Epithelial cell of proximal tubule (primary cell): ENCODE results near the gene COL23A1. TPM values are rescaled to one million over a fixed set of nuclear protein-coding genes. Genes with fewer than 3 reads are reported as not detected.

ENCODE experiments used
- DNase-seq: peaks from one replicate; pipeline ENCODE4 v3.0.0-alpha.2; 2011; ENCODE audit warnings: low read depth
- H3K4me3 ChIP-seq: 2 replicates; pipeline ENCODE4 v1.5.1; 2011; ENCODE audit warnings: low read depth, mild to moderate bottlenecking, low read length
- total RNA-seq: library from RNA; depleted of rRNA; stranded (reverse); fragments of >200 nt; gene quantifications from 2 replicates; pipeline ENCODE4 v1.2.3, GENCODE V29; 2015
- TF ChIP-seq, protein P1 (sequence below): conservative IDR thresholded peaks from 2 replicates; pipeline ENCODE4 v1.5.1; 2012; ENCODE audit warnings: low read depth, mild to moderate bottlenecking, low read length

Gene COL23A1
- total RNA-seq, 1 donor from 2014 or later, result not detected

DNA sequence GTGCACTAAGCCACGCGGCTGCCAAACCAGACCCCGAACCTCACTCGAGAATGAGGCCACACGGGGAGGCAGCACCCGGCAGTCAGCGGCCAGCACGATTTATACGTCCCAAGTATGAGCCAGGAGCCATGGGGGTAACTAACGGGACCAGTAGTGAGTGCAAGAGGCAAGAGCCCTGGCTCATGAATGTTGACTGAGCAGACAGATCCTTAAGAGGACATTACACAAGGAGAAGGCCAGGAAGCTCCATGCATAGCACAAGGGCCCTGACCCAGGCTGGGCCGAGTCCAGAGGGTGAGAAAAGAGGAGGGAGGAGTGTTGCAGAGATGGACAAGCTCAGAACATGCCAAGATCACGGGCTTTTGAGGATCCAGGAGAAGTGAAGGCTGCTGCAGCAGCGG, 299.0 kb downstream of the COL23A1 start:
- no peak for DNase-seq
- TF ChIP-seq, protein P1, sequence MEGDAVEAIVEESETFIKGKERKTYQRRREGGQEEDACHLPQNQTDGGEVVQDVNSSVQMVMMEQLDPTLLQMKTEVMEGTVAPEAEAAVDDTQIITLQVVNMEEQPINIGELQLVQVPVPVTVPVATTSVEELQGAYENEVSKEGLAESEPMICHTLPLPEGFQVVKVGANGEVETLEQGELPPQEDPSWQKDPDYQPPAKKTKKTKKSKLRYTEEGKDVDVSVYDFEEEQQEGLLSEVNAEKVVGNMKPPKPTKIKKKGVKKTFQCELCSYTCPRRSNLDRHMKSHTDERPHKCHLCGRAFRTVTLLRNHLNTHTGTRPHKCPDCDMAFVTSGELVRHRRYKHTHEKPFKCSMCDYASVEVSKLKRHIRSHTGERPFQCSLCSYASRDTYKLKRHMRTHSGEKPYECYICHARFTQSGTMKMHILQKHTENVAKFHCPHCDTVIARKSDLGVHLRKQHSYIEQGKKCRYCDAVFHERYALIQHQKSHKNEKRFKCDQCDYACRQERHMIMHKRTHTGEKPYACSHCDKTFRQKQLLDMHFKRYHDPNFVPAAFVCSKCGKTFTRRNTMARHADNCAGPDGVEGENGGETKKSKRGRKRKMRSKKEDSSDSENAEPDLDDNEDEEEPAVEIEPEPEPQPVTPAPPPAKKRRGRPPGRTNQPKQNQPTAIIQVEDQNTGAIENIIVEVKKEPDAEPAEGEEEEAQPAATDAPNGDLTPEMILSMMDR, result no peak
- no peak overlapping the region for H3K4me3 ChIP-seq

DNA sequence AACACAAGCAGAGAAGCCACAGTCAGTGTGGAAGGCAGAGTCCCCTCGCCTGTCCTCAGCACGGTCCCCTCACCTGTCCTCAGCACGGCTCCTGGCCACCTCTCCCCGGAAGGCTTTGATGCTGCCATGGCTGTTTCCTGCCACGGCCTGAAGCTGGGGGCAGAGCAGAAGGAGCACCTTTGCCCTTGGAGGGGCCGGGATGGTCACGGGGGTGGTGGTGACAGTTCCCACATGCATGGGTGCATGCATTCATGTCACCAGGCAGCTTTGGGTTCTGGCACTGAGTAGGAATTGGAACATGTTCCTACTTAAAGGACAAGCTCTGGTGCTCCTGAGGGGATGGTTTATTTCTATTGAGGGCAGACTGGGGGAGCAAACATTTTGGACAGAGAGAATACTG, 299.8 kb downstream of the COL23A1 start:
- no peak overlapping the region for H3K4me3 ChIP-seq
- no peak for DNase-seq
- TF ChIP-seq, protein P1, result no peak

DNA sequence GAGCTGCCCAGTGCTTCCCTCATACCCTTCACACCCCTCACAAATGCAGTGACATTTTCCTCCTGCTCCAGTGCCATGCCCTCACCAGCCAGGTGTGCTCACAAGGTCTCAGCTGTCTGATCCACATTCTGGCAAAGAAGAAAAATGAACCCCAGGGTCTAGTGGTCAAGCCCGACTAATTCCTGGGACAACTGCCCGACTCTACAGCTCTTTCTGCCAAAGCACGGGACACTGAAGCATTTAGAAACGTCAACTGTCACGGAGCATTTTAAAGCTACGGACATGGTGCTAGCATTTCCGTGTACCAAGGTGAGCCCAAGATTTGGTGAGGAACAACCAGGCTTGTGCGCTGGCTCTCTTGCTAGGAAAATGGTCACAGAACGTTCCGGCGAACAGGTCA, 300.8 kb downstream of the COL23A1 start:
- DNase-seq, result no peak
- H3K4me3 ChIP-seq, result no peak overlapping the region
- TF ChIP-seq, protein P1, result no peak

GRCh38 chr5:178288401-178289368, 301.5 kb downstream of the COL23A1 start:
- TF ChIP-seq, protein P1, result no peak
- peak; percentile 48 for DNase-seq
- H3K4me3 ChIP-seq, result no peak overlapping the region

GRCh38 chr5:178287791-178288105, 302.4 kb downstream of the COL23A1 start:
- no peak overlapping the region for H3K4me3 ChIP-seq
- DNase-seq, result no peak
- TF ChIP-seq, protein P1, result no peak

DNA sequence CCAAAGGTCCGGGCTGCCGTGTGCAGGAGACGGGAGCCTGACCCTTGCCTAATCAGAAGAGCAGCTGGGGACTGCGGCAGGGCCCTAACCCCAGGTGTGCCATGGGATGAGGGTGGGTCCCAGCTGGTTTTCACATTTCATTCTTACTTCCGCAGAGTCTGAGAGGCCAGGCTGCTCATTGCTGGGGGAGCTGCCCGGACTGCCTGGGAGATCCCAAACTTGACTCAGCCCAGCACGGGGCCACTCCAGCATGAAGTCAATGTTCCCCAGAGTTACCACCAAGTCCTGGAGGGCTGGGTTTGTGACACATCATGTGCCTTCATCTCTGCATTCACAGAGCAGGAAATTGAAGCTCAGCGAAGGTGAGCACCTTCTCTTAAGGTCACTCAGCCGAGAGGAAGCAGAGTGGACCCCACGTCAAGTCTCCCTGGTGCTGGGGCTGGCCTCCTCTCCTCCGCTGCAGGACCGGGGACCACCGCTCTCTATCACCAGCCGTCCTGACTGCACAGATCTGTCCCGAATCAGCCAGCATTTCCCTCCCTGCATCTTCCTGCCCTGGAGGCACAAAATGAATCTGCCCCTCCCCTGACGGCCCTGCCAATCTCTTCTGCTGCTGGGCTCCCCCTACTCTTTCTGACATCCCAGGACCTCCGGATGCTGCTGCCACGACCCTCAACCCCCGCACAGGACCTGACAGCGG, 303.0 kb downstream of the COL23A1 start:
- DNase-seq, result no peak
- TF ChIP-seq, protein P1, result no peak

More for the DNA sequence above, 303.0 kb downstream of the COL23A1 start:
- H3K4me3 ChIP-seq, result no peak overlapping the region
